ENCODE data around the gene BORCS5.
A peak's percentile ranks its signal among the peaks of the same experiment; 100 is the strongest.
"Not testable (repeated sequence)": the region's sequence is repeated elsewhere in the genome, so short reads cannot be mapped to it uniquely, and the experiment has no call there.

BORCS5 gene

GRCh38 chr12:12396694-12397093 is 39.8 kb downstream of the BORCS5 start:
- no peak for DNase-seq

DNA sequence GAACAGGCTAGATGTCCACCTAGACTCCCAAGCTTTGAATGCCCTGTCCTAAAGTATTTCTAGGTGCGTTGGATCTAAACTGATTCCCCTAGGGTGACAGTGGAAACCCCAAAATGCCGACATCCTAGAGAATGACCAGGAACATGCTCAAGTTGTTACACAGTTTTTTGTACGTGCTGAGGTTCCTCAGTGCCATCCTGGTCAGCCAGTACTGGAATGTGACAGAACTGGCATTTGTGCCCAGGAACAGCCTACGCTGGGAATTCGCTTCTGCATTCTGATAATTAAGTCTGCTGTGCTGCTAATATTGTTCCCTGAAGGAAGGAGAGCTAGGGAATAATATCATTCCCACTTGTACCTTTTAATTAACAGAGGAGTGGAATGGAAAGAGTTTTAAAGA is 40.3 kb downstream of the BORCS5 start:
- DNase-seq, result no peak

DNA sequence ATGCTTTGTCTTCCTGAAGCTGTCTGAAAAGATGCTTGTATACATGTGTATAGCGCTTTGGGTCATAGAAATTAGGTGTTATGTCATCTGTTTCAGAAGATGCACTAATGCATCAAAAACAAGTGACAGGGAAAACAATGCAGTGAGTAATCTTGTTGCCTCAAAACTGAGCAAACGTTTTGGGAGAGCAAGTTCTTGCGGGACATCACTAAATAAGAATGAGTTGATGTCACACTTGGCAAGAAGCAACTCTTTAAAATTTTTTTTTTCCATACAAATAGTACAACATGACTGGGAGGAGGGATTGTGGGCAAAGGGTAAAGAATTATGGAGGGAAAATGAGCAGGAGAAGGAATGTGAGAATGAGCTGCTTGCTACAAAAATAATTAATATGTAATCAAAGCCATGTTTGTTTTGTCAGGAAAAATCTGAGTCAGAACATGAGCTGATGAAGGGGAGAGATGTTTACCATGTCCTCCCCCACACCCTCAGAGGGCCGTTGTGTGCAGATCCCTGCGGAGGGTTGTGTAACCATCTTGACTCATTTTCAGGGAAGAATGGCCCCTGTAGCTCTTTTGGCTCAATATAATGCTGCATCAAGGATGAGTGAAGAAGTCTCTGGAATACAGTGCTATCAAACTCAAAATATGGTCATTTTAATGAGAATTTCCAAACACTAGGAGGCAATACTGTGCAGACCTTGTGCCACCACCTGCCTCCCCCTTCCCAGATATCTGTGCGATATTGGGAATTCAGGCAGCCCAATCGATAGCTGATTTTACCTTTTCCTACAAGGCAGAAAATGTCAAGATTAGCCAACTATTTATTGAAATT is 41.4 kb downstream of the BORCS5 start:
- no peak for DNase-seq

GRCh38 chr12:12399161-12399560 is 42.3 kb downstream of the BORCS5 start:
- no peak for DNase-seq

- DNase-seq, result no peak
Measured at GRCh38 chr12:12399776-12400305, 43.0 kb downstream of the BORCS5 start.

DNA sequence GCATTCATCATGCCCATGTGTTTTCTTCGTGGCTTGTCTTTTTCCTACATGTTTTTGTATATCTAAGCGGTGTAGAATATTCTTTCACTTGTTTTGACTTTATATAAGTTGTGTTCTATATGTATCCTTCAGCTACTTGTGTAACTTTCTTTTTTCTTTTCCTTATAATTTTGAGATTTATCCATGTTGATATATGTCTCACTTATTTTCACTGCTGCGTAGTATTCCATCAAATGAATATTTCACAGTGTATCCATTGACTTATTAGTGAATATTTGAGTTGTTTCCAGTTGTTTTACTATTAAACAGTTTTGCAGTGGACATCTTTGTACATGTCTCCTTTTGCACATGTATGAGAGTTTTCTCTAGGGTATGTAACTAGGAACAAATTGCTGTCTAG is 43.9 kb downstream of the BORCS5 start:
- DNase-seq, result no peak

- peak; percentile 32 to 38 for DNase-seq
Measured at GRCh38 chr12:12403264-12404248, 46.7 kb downstream of the BORCS5 start.

DNA sequence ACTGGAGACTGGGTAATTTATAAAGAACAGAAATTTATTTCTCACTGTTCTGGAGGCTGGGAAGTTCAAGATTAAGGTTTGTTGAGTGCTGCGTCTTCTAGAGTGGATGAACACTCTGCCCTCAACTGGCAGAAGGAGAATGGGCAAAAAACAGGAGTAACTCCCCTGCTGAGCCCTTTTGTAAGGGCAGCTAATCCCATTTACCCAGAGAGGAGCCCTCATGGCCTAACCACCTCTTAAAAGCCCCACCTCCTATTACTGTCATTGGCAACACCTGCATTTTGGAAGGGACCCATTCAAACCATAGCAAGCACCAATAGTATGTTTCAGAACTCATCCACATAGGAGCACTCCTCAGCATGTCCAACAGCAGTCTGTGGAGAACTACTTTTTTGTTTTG is 47.4 kb downstream of the BORCS5 start:
- no peak for DNase-seq

DNA sequence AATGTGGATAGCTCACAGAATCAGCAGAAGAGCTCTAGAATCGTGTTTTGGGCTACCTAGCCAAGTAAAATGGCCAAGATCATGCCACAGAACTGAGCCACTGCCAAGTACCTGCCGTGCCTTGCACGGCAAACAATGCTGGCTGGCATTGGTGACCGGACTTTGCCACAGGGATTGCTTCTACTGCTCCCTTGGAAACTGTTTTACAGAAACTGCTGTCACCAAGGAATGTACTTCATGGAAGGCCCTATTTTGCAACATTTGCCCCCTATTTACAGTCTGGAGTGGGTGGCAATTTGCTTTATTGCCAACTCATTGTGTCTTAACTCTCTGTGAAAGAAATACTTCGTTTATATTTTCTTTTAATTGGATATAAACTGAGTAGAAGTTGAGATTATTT is 49.0 kb downstream of the BORCS5 start:
- DNase-seq, result no peak

GRCh38 chr12:12406762-12407161 is 49.9 kb downstream of the BORCS5 start:
- no peak for DNase-seq

DNA sequence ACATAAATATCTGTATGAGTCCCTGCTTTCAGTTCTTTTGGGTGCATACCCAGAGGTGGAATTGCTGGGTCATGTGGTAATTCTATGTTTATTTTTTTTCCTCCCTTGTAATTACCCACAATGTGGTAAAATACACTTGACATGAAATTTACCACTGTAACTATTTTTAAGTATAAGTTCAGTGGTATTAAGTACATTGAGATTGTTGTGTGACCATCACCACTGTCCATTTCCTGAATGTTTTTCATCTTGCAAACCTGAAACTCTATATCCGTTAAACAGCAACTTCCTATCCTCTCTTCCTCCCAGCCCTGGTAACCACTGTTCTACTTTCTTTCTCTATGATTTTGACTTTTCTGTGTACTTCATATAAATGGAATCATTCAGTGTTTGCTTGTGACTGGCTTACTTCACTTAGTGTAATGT is 51.4 kb downstream of the BORCS5 start:
- DNase-seq, result no peak

DNA sequence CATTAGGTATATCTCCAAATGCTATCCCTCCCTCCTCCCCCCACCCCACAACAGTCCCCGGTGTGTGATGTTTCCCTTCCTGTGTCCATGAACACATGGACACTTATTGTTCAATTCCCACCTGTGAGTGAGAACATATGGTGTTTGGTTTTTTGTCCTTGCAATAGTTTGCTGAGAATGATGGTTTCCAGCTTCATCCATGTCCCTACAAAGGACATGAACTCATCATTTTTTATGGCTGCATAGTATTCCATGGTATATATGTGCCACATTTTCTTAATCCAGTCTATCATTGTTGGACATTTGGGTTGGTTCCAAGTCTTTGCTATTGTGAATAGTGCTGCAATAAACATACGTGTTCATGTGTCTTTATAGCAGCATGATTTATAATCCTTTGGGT is 52.5 kb downstream of the BORCS5 start:
- DNase-seq, result not testable (repeated sequence)

DNA sequence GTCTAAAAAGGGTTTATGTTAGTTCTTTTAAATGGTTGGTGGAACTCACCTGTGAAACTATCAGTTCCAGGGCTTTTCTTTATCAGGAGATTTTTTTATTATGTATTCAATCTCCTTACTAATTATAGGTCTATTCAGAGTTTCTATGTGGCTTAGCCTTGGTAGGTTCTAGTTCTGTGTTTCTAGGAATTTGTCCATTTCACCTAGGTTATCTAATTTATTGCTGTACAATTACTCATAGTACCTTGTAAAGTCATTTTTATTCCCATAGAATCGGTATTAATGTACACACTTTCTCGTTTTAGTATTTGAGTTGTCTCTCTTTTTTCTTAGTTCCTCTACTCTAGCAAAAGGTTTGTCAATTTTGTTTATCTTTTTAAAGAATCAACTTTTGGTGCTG is 59.0 kb downstream of the BORCS5 start:
- DNase-seq, result no peak

DNA sequence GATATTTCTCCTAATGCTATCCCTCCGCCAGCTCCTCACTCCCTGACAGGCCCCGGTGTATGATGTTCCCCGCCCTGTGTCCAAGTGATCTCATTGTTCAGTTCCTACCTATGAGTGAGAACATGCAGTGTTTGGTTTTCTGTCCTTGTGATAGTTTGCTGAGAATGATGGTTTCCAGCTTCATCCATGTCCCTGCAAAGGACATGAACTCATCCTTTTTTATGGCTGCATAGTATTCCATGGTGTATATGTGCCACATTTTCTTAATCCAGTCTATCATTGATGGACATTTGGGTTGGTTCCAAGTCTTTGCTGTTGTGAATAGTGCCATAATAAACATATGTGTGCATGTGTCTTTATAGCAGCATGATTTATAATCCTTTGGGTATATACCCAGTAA is 62.3 kb downstream of the BORCS5 start:
- not testable (repeated sequence) for DNase-seq

DNA sequence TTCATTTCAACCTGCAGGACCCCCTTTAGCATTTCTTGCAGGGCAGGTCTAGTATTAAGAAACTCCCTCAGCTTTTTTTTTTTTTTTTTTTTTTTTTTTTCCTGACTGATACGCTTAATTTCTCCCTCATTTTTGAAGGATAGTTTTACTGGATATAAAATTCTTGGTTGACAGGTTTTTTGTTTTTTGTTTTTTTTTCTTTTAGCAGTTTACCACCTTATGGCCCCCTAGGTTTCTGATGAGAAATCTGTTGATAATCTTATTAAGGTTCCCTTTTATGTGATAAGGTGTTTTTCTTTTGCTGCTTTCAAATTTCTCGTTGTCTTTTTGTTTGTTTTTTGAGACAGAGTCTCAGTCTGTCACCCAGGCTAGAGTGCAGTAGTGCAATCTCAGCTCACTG is 66.5 kb downstream of the BORCS5 start:
- DNase-seq, result no peak

DNA sequence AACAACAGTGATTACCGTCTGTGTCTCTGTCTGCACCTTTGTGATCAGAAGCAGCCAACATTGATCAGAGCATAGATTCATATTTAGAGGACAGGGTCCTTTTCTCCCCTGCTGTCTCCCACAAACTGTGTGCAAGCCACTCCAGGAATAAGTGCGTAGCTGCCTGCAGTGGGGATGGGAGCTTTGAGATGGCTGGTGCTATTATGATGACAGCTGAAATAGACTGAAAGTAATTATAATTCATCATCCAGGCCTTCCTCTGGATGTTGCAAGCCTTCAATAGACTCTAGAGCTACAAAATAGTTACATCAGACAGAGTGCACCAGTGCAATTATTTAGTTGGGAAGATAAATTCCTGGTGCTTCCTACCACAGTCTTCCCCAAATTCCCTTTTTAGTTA is 68.1 kb downstream of the BORCS5 start:
- no peak for DNase-seq

DNA sequence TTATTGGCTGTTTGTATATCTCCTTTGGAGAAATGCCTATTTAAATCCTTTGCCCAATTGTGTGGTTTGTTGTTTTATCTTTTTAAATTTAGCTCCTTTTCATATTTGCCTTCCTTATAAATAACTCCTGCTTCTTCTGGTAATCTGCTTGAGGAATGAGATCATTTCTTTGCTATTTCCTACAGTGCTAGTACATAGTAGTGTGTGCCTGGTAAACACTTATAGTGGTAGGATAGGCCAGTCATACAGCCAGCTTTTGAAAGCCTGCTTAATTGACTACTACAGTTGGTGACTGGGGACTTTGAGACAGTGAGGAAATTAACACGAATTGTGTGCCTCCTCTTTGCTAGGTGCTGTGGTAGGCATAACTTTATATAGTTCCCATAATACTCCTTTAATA is 68.7 kb downstream of the BORCS5 start:
- DNase-seq, result no peak

GRCh38 chr12:12427568-12427967 is 70.7 kb downstream of the BORCS5 start:
- DNase-seq, result no peak

DNA sequence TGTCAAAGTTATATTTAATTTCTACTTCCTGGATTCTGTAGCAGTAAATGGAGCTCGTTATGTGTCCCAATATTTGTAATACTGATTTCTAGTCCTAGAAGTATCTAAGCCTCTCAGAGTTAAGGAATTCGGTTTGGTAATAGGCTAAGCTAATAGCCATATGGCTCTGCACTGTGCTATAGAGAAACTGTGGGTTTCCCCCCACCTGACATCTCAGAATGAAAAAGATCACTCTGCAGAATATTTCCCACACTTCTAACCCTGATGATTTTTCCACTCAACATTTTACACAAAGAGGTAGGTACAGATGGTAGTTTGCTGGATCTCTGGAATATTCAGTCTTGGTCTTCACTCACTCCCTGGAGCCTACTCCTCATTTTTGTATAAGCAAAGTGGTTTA is 71.2 kb downstream of the BORCS5 start:
- DNase-seq, result no peak

- DNase-seq, result no peak
Measured at GRCh38 chr12:12428961-12429657, 72.2 kb downstream of the BORCS5 start.

DNA sequence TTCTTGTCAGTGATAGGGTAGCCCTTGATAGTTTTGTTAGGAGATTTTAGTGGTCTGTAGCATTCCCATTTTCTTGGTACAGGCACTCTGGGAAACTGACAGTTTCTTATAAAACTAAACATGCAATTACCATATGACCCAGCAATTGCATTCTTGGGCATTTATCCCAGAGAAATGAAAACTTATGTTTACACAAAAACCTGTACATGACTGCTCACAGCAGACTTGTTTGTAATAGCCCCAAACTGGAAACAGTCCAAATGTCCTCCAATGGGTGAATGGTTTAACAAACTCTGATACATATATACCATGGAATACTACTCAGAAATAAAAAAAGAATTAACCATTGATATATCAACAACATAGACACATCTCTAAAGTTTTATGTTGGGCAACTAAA is 75.5 kb downstream of the BORCS5 start:
- DNase-seq, result no peak

GRCh38 chr12:12433203-12433731 is 76.4 kb downstream of the BORCS5 start:
- DNase-seq, result no peak
